GM12801 (cell line): ENCODE data around the gene COL27A1.

Experiments
- TF ChIP-seq, protein P1 (sequence below): IDR thresholded peaks from one replicate; pipeline ENCODE4 v1.5.1; 2011; ENCODE audit warnings: control low read depth; ENCODE audit not compliant: insufficient read length; ENCODE audit errors: extremely low read depth

COL27A1 gene

GRCh38 chr9:114229295-114229694 lies 74.0 kb downstream of the COL27A1 start:
- TF ChIP-seq, protein P1, sequence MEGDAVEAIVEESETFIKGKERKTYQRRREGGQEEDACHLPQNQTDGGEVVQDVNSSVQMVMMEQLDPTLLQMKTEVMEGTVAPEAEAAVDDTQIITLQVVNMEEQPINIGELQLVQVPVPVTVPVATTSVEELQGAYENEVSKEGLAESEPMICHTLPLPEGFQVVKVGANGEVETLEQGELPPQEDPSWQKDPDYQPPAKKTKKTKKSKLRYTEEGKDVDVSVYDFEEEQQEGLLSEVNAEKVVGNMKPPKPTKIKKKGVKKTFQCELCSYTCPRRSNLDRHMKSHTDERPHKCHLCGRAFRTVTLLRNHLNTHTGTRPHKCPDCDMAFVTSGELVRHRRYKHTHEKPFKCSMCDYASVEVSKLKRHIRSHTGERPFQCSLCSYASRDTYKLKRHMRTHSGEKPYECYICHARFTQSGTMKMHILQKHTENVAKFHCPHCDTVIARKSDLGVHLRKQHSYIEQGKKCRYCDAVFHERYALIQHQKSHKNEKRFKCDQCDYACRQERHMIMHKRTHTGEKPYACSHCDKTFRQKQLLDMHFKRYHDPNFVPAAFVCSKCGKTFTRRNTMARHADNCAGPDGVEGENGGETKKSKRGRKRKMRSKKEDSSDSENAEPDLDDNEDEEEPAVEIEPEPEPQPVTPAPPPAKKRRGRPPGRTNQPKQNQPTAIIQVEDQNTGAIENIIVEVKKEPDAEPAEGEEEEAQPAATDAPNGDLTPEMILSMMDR: no peak

- TF ChIP-seq, protein P1: no peak
Measured at GRCh38 chr9:114230068-114230467, 74.7 kb downstream of the COL27A1 start.

- TF ChIP-seq, protein P1: no peak
Measured at GRCh38 chr9:114231273-114231672, 75.9 kb downstream of the COL27A1 start.

- TF ChIP-seq, protein P1: no peak
Measured at GRCh38 chr9:114231719-114232449, 76.5 kb downstream of the COL27A1 start.

DNA sequence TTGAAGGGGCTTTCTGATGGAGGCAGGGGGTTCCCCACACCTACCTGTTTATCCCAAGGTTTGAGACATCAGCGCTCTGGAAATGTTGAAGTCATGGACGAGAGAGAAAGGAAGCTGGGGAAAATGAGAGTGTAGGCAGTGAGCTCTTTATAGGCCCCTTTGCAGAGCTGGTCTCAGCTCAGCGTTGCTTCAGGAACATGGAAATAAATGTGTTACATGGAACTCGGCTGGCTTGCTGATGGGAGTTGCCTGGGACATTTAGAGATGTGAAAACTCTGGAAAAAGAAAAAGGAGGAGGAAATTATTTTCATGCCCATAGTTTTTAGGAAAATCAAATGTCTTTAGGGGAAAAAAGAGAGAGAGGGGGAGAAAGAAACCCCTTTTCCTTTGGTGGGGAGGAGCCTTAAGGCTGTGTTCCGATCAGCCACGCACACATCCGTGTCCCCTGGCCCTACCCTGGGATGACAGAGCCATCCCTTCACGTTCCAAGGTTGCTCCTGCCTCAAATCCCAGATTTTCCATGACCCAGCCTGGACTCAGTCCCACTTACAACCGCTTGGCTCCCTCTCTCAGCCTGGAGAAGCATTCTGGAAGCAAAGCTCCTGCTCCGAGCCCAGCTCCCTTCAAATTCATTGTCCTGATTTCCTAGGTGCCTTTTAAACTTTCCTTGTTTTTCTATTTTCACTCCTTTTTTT lies 78.3 kb downstream of the COL27A1 start:
- TF ChIP-seq, protein P1: no peak

GRCh38 chr9:114235033-114235661 lies 79.8 kb downstream of the COL27A1 start:
- TF ChIP-seq, protein P1: no peak

DNA sequence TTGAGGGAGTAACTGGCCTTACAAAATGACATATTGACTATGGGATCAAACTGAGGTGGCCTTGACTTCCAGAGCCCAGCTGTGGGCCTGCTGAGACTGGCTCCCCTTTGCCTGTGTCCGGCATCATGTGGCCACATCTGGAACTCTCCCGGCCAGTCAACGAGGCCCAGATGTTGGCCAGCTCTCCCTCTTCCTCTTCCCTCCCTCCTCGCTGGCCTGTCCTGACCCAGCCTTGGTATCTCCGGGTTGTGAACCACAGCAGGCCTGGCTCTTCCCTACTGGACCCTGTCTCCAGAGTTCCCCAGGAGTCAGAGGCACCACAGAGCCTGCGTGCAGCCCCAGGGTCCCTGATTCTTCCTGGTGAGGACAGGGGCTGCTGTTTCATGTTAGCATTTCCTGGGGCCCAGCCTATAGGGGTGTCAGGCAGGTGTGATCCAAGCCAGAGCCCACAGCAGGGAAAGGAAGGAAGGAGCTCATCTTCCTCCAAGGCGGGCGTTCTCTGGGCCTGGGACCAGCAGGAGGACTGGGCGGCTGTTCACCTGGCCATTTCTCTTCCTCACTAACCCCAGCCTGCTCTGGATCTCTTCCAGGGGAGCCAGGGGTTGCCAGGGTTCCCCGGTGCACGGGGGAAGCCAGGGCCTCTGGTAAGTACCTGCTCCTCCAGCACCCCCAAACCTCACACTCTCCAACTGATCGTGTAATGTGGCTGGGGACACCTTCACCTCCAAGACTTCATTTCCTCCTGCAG lies 81.2 kb downstream of the COL27A1 start:
- TF ChIP-seq, protein P1: no peak
